BJ (cell line): ENCODE measurements around the gene HERC3. TPM values are rescaled to one million over a fixed set of nuclear protein-coding genes. Genes with fewer than 3 reads are reported as not detected.

Experiments used
- CTCF ChIA-PET: fragments of 350-600 bp; formaldehyde crosslinking; extraction: SDS; loops from one replicate; lab custom pipeline; 2021; ENCODE audit warnings: antibody characterized with exemption, inconsistent platforms; lab: Yijun Ruan, JAX
- POLR2A ChIA-PET: fragments of 300-600 bp; sonication (Branson Sonifier 250); formaldehyde crosslinking; extraction: SDS; loops from one replicate; lab custom pipeline; 2021; ENCODE audit warnings: antibody characterized with exemption; lab: Charles Lee
- DNase-seq: peaks from one replicate; pipeline ENCODE4 v3.0.0-alpha.2; 2011; ENCODE audit warnings: low read depth
- H3K27me3 ChIP-seq: 2 replicates; pipeline ENCODE4 v1.6.0; 2011; ENCODE audit warnings: low read length; ENCODE audit not compliant: control insufficient read depth, insufficient read depth
- H3K36me3 ChIP-seq: 2 replicates; pipeline ENCODE4 v1.5.1; 2011; ENCODE audit warnings: low read length; ENCODE audit not compliant: control insufficient read depth, insufficient read depth
- H3K4me3 ChIP-seq: 2 replicates; pipeline ENCODE4 v1.5.1; 2011; ENCODE audit warnings: low read depth, mild to moderate bottlenecking, control low read depth, low read length
- CTCF ChIP-seq: IDR thresholded peaks from 2 replicates; pipeline ENCODE4 v1.5.1; 2011; ENCODE audit warnings: low read depth, mild to moderate bottlenecking, control low read depth, inconsistent platforms, low read length, moderate library complexity; ENCODE audit not compliant: insufficient read depth
- polyA plus RNA-seq: library from polyadenylated mRNA; depleted of rRNA; stranded (reverse); fragments of >200 nt; gene quantifications from 2 replicates; pipeline ENCODE4 v1.2.3, GENCODE V29; 2011; rRNA removed
- small RNA-seq: library from RNA; depleted of rRNA; stranded (forward); fragments of <200 nt; gene quantifications from one replicate; pipeline ENCODE3, GENCODE V24; 2012; ENCODE audit warnings: low replicate concordance, low read depth; ENCODE audit not compliant: insufficient read length

The HERC3 gene
- polyA plus RNA-seq, 1 experiment: 13.0 TPM

DNA sequence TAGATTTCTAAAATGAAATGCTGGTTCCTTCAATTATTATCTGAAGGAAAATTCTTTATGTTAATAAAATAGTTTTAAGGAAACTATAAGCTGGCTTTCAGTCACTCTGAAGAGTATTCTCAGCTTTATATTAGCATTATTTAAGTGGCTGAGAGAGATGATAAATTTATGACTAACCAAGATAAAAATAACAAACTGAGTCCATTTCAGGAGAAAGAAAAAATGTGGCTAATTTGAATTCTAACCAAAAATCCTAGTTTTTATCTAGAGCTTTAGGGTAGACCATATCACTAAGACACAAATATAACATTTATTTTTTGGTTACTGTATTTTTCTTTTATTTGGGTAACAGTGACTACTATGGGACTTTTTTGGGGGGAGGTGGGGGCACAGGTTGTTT is 164.8 kb downstream of the HERC3 start:
- Histone ChIP-seq H3K27me3 (no peaks in the 10 kb centered on the region), H3K4me3 (no peak overlapping the region), H3K36me3 (no peaks in the 10 kb centered on the region)
- ChIA-PET POLR2A (no interaction called here), CTCF (interaction anchor here (0.6 to 1.6 kb wide), 3 partner anchors 10 to 1243 kb away, joined by 3 to 6 read pairs (median 3); no protein-coding TSS in a partner anchor)
- TF ChIP-seq CTCF: no peak
- no peak for DNase-seq

- POLR2A ChIA-PET: no interaction called here
- H3K4me3 ChIP-seq: no peak overlapping the region
- no peak for DNase-seq
- TF ChIP-seq CTCF: no peak
- H3K36me3 ChIP-seq: no peaks in the 10 kb centered on the region
- CTCF ChIA-PET: interaction anchor here (1.5 kb wide), 1 partner anchor 13 kb away, joined by 4 read pairs; no protein-coding TSS in a partner anchor
- no peaks in the 10 kb centered on the region for H3K27me3 ChIP-seq
These were observed 165.5 kb downstream of the HERC3 start for GRCh38 chr4:88757776-88758175.

Small RNA genes lying within 50 kb of the gene (small RNA-seq; reads per million reads assigned to genes)
- gene RF02115 (not detected), gene RNU6-33P (not detected)

Other genes starting within 250 kb of the HERC3 start
- gene HERC6, start 213.6 kb upstream of the HERC3 start, polyA plus RNA-seq: 3.1 and 4.1 TPM in 2 replicates
- gene HERC5, start 135.4 kb upstream of the HERC3 start, polyA plus RNA-seq: 0.05 and 0.20 TPM in 2 replicates
- 34.9 and 44.2 TPM in 2 replicates for gene PYURF, start 68.7 kb upstream of the HERC3 start, polyA plus RNA-seq
- gene NAP1L5, start 105.3 kb downstream of the HERC3 start, polyA plus RNA-seq: 2.2 and 5.3 TPM in 2 replicates